Bronchial epithelial cell (primary cell): ENCODE results near the gene EML6. TPM values are rescaled to one million over a fixed set of nuclear protein-coding genes. Genes with fewer than 3 reads are reported as not detected.

Experiments used
- DNase-seq: peaks from one replicate; pipeline ENCODE4 v3.0.0-alpha.2; 2010; ENCODE audit warnings: low read depth
- FAIRE-seq: peaks from 2 replicates; lab custom pipeline; 2011; peaks lifted over from hg19 to GRCh38; lab: Jason Lieb, UNC
- H3K27me3 ChIP-seq: 2 replicates; pipeline ENCODE4 v1.5.1; 2011; ENCODE audit warnings: low read length; ENCODE audit not compliant: control insufficient read depth, insufficient read depth
- H3K36me3 ChIP-seq: 2 replicates; pipeline ENCODE4 v1.5.1; 2011; ENCODE audit warnings: low read length; ENCODE audit not compliant: control insufficient read depth, insufficient read depth
- H3K4me3 ChIP-seq: 2 replicates; pipeline ENCODE4 v1.5.1; 2011; ENCODE audit warnings: mild to moderate bottlenecking, low read depth, low read length, control low read depth
- total RNA-seq: library from RNA; depleted of rRNA; stranded (reverse); fragments of >200 nt; gene quantifications from 2 replicates; pipeline ENCODE4 v1.2.1, GENCODE V29; 2014
- TF ChIP-seq, protein P1 (sequence below): IDR thresholded peaks from 2 replicates; pipeline ENCODE4 v1.5.1; 2011; ENCODE audit warnings: mild to moderate bottlenecking, moderate library complexity, low read length, control low read depth, inconsistent platforms; ENCODE audit not compliant: insufficient read depth, severe bottlenecking

The EML6 gene
- total RNA-seq, 1 donor from 2014 or later: 0.53 TPM

DNA sequence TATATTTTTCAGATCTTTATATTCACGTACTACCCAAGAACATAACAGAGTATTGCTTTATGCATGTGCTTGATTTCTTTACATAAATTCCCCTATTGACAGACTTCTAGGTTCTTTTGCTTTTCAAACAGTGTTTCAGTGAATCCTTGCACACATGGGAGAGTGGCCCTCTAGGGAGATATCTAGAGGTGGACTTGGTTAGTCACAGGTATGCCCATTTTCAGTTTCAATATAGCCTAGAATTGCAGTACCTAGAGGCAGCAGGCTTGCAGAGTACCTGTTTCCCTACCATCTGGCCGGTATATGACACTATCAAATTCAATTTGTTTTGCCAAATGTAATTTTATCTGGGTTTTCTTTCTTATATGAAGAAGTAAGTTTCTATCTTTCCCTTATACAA, 36.8 kb downstream of the EML6 start:
- FAIRE-seq (no peak), DNase-seq (no peak)
- no peaks in the 10 kb centered on the region for H3K36me3 ChIP-seq
- TF ChIP-seq, protein P1, sequence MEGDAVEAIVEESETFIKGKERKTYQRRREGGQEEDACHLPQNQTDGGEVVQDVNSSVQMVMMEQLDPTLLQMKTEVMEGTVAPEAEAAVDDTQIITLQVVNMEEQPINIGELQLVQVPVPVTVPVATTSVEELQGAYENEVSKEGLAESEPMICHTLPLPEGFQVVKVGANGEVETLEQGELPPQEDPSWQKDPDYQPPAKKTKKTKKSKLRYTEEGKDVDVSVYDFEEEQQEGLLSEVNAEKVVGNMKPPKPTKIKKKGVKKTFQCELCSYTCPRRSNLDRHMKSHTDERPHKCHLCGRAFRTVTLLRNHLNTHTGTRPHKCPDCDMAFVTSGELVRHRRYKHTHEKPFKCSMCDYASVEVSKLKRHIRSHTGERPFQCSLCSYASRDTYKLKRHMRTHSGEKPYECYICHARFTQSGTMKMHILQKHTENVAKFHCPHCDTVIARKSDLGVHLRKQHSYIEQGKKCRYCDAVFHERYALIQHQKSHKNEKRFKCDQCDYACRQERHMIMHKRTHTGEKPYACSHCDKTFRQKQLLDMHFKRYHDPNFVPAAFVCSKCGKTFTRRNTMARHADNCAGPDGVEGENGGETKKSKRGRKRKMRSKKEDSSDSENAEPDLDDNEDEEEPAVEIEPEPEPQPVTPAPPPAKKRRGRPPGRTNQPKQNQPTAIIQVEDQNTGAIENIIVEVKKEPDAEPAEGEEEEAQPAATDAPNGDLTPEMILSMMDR: no peak
- no peaks in the 10 kb centered on the region for H3K27me3 ChIP-seq
- H3K4me3 ChIP-seq: no peak overlapping the region

DNA sequence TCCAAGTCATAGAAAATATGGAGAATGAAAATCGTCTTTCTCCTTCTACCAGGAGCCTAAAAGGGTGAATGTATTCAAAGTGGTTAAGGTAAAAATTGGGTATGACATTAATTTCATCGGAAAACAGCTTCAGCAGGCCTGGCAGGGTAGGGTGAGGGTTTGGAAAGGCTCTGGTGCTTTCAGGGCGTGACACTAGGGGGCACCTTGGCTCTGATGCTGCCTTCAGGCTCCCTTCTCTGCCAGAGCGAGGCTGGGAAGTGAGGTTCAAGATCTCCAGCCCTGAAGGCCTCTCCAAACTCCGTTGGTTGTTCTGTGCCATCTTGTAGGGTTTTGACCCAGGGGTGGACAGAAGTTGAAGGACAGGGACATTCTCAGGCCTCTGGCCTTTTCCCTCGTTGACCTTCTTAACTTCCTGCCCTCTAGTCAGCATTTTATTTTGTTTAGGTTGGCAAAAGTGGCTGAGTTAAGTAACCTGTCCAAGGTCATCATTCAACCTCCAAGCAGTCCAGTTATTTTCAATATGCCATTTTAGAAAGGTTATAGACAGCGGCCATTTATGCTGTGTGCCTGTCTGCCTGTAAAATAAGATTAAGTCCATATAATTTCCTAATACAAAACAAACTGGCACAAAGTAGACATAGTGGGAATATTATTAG, 40.3 kb downstream of the EML6 start:
- no peak for DNase-seq
- Histone ChIP-seq H3K36me3 (no peaks in the 10 kb centered on the region), H3K4me3 (no peak overlapping the region), H3K27me3 (no peaks in the 10 kb centered on the region)
- TF ChIP-seq, protein P1: peak; percentile 50
- FAIRE-seq: no peak

DNA sequence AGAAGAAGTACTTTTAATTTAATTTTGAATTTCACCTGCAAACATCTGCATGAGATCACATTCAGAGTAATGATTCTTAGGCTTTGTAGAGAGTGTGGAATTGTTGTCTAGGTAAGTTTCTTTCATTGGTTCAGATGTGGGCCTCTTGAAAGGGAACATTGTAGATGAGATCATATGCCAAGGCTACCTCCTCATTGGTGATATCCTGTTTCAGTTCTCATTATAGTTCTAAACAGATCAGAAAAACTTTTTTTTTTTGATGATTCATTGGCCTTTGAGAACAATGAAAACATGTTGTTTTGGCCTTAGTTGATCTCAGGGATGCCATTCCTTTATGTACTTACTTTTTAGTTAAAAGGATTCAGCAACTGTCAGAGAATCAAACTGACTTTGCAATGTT, 44.5 kb downstream of the EML6 start:
- FAIRE-seq: no peak
- Histone ChIP-seq H3K36me3 (no peaks in the 10 kb centered on the region), H3K27me3 (no peaks in the 10 kb centered on the region), H3K4me3 (no peak overlapping the region)
- DNase-seq: peak; percentile 97
- TF ChIP-seq, protein P1: no peak

DNA sequence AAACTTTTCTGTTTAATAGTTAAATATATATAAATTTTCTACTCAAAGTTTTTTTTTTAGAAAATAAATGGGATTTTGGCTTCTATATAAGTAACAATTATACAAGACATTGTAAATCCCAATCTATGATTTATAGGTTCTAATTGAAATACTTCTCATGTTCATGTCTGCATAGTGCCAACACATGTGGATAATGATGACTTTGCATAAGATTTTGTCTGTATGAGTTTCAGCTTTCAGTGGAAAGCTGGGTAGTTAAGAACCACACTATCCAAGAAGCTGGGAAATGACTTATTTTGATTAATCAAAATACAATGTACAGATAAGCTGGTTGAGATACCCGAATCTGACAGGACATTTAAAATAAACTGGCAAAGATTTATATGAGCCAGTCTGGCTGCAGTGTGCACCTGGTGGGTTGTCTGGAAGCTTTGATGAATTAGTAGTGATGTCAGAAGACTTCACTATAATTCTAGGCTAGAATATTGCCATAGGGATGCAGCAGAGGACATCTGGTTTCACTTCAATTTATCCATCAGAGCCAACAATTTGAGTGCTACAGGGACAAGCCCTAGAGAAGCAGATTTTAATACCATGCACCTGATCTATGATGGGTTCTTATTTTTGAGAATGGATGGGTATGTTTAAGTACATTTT, 45.4 kb downstream of the EML6 start:
- TF ChIP-seq, protein P1: no peak
- DNase-seq (no peak), FAIRE-seq (no peak)
- Histone ChIP-seq H3K36me3 (no peaks in the 10 kb centered on the region), H3K27me3 (no peaks in the 10 kb centered on the region), H3K4me3 (no peak overlapping the region)

DNA sequence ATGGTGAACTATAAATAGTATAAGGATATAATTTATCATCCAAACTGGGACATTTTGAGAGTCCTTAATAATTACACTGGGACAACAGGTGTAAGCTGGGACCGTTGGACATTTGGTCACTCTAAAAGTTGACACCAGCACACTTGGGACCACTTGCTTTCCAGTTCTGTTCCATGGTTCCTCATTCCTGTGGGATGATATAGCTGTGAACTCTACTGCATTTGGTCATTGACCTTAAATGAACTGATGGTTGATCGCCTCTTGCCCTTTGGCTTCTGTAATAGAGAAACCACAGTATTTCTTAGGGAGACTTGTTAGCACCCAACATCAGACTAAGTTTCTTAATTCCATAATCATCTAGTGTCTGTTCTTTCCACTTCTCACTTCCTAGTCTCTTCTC, 46.7 kb downstream of the EML6 start:
- FAIRE-seq (no peak), DNase-seq (no peak)
- no peaks in the 10 kb centered on the region for H3K36me3 ChIP-seq
- H3K27me3 ChIP-seq: no peaks in the 10 kb centered on the region
- TF ChIP-seq, protein P1: no peak
- H3K4me3 ChIP-seq: no peak overlapping the region
